Activated effector memory CD4-positive, alpha-beta T cell treated with anti-CD3 and anti-CD28 coated beads, Interleukin-2, amount 50 U/mL, for 16 hours (primary cell): ENCODE measurements around the gene SYT12.

Experiments
- DNase-seq: peaks from one replicate; pipeline ENCODE4 v3.0.0-alpha.2; 2020

SYT12 gene

DNA sequence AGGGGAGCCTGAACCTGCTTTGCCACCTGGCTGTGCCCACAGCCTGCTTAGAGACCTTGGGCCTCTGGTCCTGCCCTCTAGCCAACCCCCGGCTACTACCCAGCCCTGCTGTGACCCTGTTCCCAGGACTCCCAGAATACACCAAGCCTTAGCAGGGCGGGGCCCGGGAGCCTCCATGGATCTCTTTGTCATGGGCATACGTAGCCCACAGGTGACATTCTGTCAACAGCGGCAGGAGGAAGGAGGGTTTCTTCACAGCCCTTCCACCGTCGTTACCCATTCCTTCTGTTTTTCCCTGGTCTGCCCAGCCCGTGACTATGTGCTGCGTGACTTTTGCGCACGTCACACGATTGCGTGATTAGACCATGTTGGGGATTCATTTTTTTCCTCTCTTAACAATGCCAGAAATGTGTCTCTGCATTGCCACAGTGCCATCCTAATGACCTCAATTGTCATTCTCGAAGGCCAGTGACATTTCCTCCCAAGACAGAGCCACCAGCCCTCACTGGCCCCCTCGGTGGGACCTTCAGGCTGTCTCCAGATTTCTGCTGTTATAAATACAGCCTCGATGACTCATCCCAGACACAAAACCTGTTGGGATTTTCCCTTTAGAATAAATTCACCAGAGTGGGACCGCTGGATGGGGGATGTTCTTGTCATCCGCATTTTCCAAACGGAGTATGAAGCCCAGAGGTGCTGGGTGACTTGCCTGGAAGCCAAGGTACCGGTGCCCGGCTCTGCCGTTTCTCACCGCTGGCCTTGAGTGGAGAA lies 9.0 kb downstream of the SYT12 start:
- no peak for DNase-seq

DNA sequence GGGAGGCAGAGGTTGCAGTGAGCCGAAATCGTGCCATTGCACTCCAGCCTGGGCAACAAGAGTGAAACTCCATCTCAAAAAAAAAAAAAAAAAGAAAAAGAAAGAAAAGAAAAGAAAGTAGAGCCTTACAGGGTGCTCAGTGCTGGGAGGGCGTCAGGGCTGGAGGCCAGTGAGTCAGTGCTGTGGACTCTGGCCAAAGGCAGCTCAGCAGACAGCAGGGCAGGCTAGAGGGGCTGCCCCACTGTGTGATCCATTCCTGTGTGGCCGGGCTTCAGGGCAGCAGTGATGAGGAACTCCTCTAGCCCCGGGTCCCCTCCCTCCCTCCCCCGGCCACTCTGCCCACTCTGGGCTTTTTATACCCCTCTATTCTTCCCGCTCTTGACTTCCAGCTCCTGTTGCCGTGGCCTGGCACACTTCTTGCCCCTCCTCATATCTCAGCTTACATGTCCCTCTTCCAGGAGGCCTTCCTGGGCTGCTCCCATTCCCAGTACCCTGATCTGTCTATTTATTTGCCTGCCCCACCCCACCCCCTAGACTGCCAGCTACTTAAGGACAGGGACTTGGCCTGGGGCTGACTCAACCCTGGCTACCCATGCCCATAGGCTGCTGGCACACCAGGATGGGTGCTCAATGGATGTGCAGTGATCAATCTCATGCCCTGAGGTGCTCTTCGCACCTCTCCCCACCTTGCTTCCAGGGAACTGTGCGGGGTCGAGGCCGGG lies 10.1 kb downstream of the SYT12 start:
- DNase-seq = no peak

GRCh38 chr11:67033661-67034166 lies 10.8 kb downstream of the SYT12 start:
- no peak for DNase-seq

DNA sequence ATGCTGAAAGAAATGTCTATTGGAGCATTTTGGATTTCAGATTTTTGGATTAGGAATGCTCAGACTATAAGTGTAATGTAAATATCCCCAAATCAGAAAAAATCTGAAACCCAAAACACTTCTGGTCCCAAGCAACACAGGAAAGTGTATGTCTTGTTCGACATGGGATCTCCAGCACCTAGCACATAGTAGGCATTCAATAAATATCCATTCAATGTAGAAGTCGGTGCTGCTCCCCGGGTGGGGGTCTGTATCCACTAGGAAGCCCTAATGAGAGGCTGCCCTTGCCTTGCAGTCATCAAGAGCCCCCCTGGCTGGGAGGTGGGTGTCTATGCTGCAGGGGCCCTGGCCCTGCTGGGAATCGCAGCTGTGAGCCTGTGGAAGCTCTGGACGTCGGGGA lies 11.4 kb downstream of the SYT12 start:
- no peak for DNase-seq

- DNase-seq = no peak
These were observed 17.2 kb downstream of the SYT12 start for GRCh38 chr11:67040147-67040546.

DNA sequence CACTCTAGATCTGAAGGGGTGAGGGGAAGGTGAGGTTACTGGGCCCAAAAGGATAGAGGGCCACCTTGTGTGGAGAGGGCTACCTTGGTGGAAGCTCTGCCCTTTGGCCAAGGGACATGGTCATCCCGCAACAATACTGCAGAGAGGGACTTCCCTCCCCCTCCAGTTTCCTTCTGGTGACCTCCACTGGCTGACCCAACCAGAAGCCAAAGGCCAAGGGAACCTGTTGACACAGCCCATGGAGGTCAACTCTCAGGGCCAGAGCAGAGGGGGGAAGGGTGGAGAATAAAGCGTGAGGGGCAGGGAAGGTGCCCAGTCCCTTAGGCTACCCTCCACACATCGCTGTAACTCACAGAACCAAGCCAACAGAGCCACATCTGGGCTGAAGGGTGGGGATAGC lies 18.7 kb downstream of the SYT12 start:
- no peak for DNase-seq

- DNase-seq = no peak
These were observed 20.8 kb downstream of the SYT12 start for GRCh38 chr11:67043572-67044349.

GRCh38 chr11:67044496-67044895 lies 21.6 kb downstream of the SYT12 start:
- no peak for DNase-seq

DNA sequence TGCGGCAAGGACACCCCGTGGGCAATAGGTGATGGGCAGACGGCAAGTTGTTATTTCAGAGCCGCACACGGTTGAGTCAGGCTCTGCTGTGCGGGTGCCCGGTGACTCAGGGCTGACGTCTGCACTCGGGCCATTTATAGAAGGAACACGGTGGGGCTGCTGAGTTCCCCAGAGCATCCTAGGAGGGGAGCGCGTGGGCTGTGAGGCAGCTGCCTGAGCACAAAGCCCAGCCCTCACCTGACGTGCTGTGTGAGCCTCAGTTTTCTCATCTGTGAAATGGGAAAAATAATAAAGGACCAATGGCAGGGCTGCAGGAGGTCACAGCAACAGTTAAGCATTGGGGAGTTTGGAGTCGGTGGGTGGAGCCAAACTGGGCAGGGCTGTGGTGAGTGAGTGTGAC lies 22.4 kb downstream of the SYT12 start:
- no peak for DNase-seq

DNA sequence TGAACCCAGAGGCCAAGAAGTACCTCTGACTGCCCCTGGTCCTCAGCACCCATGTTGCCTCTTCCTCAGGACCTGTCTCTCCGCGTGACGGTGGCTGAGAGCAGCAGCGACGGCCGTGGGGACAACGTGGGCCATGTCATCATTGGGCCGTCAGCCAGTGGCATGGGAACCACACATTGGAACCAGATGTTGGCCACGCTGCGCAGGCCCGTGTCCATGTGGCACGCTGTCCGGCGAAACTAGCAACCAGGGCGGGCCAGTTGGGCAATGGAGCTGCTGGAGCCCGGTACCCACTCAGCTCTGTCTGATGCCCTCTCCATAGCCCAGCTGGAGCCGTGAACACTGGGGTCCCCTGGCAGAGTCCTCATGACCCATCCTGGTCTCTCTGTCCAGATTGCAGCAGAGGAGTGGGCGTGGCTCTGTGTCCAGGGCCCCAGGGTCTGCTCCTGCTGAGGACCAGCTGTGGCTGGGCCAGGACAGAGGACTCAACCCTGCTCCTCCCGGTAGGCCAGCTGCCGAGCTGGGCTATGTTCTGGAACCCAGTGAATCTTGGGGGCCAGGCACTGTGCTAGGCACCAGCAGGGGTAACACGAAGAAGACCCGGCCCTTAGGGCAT lies 25.7 kb downstream of the SYT12 start:
- no peak for DNase-seq

DNA sequence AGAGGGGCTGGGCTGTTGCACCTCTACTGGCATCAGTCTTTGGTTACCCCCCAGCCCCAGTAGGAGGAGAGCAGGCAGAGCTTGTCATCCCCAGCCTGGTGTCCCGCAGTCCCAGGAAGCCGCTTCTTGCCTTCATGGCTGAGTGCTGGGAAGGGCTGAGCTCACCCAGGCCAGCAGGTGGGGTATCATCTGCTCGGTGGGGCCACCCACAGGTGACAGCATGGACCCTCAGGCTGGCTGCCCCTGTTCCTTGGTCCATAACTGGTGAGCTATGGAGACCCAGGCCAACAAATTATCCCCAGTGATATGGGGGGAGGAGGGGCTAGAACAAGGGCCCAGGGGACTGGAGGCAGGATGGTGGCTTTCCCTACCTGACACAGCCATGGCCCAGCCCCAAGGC lies 27.2 kb downstream of the SYT12 start:
- no peak for DNase-seq

DNA sequence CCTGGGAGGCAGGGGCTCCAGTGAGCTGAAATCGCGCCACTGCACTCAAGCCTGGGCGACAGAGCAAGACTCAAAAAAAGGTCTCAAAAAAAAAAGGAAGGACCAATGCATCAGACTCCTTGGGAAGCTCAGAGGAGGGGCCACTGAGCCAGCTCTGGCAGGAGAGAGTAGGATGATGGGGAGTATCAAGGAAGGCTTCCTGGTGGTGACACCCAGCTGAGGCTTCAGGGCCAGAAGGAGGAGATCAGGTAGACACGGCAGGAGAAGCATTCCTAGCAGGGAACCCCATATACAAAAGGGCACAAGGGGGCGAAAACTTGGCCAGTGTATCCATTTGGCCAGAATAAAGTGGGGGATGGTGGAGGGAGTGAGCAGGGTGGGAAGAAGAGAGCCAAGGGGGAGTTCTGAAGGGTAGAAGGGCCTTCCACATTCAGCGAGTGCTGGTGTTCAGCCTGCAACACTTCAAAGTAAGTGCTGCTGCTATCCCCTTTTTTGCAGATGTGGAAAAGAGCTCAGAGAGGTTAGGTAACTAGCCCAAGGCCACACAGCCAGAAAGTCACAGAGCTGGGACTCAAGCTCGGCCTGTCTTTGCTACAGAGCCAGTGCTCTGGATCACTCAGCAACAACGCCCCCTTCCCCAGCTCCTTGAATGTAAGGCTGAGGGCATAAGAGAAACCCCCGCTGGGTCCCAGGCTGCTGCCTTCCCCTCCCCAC lies 28.4 kb downstream of the SYT12 start:
- no peak for DNase-seq

- DNase-seq = no peak
These were observed 29.1 kb downstream of the SYT12 start for GRCh38 chr11:67051945-67052488.

DNA sequence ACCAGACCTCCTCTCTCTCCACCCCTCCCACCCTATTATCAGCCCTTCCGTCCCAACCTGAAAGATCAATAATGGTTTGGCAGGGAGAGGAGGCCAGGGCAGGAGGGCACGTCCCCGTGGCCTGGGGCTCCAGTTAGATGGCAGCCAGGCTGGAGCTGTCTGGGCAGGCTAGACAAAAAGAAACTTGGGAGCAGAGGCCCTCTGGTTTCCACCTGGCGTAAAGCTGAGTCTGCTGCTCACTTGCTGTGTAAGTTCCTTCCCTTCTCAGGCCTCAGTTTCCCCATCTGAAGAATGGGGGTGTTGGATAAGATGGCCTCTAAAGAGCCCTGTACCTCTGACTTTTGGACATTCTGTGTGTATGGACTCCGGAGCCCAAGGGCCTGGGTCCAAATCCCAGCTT lies 30.0 kb downstream of the SYT12 start:
- DNase-seq = no peak

DNA sequence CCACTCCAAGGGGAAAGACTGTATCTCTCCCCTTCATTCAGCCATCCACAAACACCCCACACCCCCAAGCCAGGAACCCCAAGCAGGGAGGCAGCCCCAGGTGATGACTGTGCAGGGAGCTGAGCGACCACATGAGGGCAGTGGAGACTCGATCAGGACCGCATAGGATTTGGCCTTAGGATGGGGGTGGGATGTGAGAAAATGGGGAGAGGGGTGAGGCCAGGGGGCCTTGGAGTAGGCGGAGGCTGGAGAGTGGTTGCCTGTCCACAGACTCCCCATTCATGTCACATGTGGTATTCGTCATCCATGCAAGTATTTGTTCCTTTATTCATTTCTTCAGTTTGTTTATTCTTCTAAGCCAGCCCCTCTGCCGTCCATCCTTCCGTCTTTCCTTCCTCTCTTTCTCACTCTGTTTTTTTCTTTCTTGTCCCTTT lies 31.0 kb downstream of the SYT12 start:
- peak; percentile 75 for DNase-seq

DNA sequence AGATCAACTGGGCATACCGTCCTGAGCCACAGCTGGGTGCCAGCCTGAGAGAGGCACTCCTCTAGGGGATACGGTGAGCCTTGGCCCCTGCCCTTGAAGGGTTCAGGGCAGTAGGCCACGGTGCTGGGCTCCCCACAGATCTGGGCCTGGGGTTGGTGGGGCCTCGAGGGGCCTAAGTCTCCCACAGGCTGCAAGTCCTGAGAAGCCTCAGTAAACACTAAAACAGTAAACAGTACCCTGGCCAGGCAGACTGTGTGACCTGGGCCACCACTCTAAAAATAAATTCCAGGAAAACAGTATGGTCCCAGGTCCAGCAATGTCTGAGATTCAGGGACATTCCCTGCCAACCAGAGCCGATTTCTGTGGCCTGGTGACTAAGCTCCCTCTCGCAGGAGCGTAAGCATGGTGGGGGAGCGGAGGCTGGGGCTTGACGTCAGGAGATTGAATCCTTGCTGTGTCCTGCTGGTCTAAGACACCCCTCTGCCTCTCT lies 31.5 kb downstream of the SYT12 start:
- DNase-seq = no peak

GRCh38 chr11:67054836-67055523 lies 32.0 kb downstream of the SYT12 start:
- peak; percentile 71 for DNase-seq

DNA sequence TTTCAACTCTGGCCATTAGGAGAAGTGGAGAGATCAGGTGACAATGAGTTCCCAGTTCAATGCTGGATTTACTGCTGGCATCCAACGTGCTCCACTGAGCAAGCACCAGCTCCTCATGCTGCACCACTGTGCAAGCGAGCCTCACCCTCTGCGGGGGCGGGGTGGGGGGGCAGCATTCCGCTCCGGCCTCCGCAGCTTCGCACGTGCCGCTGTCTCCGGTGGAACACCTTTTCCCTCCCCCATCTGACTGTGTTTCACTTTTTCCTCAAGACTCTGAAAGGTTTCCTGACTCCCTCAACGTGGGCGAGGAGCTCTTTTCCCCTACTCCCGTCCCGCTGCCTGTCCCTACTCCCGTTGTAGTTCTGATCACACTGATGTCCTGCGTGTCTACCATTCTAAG lies 32.9 kb downstream of the SYT12 start:
- DNase-seq = no peak

- DNase-seq = peak; percentile 69
These were observed 33.6 kb downstream of the SYT12 start, which contains the start of gene RHOD for GRCh38 chr11:67056267-67057204. RHOD (plus strand) TSS chr11:67056847; CDS start chr11:67056903, 56 bp downstream.

DNA sequence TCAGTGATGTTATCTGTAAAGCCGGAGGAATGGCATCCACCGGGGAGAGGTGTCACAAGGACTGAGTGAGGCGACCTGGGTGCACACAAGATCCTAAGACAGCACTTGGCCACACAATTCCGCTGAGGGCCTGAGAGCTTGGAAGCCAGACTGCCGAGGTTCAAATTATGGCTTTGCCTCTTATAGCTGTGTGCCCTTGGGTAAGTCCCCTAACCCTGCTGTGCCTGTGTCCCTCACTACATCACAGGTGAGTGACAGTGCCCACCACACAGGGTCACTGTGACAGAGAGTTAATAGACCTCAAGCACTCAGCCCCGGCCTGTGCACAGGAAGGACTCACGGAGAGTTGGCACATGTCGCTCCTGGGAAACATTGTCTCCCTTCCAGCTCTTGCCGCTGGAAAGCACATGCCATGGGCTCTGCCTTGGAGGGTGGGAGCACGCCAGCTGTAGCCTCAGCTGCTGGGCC lies 34.3 kb downstream of the SYT12 start:
- no peak for DNase-seq
